Measurements from ENCODE around the gene ITCH. TPM values are rescaled to one million over a fixed set of nuclear protein-coding genes. Genes with fewer than 3 reads are reported as not detected.

ITCH gene
- total and polyA plus RNA-seq, 2 donors (not counting 3 experiments of a cell fraction or from before 2014, with no cell fraction given), result 6.4 to 57.4 TPM

DNA sequence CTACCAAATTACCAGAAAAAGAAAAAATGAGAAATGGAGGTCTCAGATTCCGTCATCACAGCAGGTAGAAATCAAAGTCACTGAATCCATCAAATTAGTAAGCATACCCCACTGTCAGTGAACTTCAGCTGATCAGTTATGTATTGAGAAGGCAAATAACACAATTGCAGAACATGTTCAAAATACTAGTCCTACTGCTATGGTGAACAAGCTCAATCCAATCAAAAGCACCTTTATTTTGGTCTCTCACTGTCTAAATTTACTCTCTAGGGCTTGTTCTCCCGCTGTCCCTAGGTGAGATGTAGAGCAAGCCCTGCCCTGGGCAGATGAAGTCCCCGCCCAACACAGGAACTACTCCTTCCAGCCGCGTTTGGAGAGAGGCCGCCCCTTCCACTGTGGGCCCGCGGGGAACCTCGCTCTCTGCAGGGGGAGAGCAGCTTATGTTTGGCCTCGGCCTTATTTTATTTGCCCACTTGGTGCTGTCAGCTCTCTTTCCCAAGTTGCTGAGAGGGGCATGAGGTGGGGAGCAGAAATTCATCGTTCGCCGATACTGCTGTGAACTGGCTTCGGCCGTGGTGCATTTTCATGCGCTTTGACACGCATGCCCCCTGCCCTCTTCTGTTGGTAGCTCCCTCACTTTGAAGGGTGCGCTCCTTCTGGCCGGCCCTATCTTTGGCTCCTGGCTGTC is 181.2 kb downstream of the ITCH start:
- Histone ChIP-seq H2AFZ (ENCODE audit: low read depth, low read length) (no peak overlapping the region), H3K36me3 (ENCODE audit: control insufficient read depth in 2 of 2, extremely low read depth in 1 of 2, insufficient read depth in 2 of 2, low read length in 2 of 2) (peaks cover 9 to 12% of the 10 kb centered on the region in 2 experiments), H3K27me3 (ENCODE audit: control insufficient read depth in 2 of 2, insufficient read depth in 2 of 2, low read length in 2 of 2) (no peaks in the 10 kb centered on the region), H3K9me1 (replicated peaks; ENCODE audit: control insufficient read depth, extremely low read depth, insufficient read depth, low read length) (no peaks in the 10 kb centered on the region), H3K9me3 (replicated peaks; ENCODE audit: control insufficient read depth, insufficient read depth, low read length) (no peaks in the 10 kb centered on the region), H3K9ac (replicated peaks; ENCODE audit: extremely low read depth, insufficient read depth, low read length) (no peak overlapping the region), H3K79me2 (ENCODE audit: control insufficient read depth, insufficient read depth, low read length) (no peaks in the 10 kb centered on the region), H4K20me1 (replicated peaks; ENCODE audit: control insufficient read depth, extremely low read depth, insufficient read depth, low read length) (no peaks in the 10 kb centered on the region), H3K4me3 (replicated peaks in 1 of 3; ENCODE audit: insufficient read depth in 1 of 3, low read depth in 1 of 3, low read length in 3 of 3) (no peak overlapping the region), H3K4me1 (ENCODE audit: control insufficient read depth, extremely low read depth, insufficient read depth, low read length) (no peaks in the 10 kb centered on the region), H3K4me2 (ENCODE audit: insufficient read depth, low read length) (no peak overlapping the region), H3K27ac (ENCODE audit: insufficient read depth, low read depth, low read length) (no peak overlapping the region)
- no peak for TF ChIP-seq POLR2A (IDR thresholded peaks at IDR 0.05; ENCODE audit: low read depth, low read length)
- no peak for TF ChIP-seq FOS (IDR thresholded peaks at IDR 0.05; ENCODE audit: borderline replicate concordance, insufficient read depth, low read length)
- no peak for TF ChIP-seq JUN (IDR thresholded peaks at IDR 0.05; ENCODE audit: borderline replicate concordance, insufficient read depth, insufficient read length, low read depth)
- TF ChIP-seq POLR2AphosphoS5 (IDR thresholded peaks at IDR 0.05; ENCODE audit: insufficient read depth, low read depth, low read length), result no peak
- no peak for TF ChIP-seq EZH2 (IDR thresholded peaks at IDR 0.05; ENCODE audit: borderline replicate concordance, low read depth, low read length, severe bottlenecking)
- TF ChIP-seq GATA2 (IDR thresholded peaks at IDR 0.05; ENCODE audit: insufficient read depth, insufficient read length, low read depth, low read length), result no peak
- no peak for TF ChIP-seq MYC (IDR thresholded peaks at IDR 0.05; ENCODE audit: low read depth, low read length)
- TF ChIP-seq, protein P1, sequence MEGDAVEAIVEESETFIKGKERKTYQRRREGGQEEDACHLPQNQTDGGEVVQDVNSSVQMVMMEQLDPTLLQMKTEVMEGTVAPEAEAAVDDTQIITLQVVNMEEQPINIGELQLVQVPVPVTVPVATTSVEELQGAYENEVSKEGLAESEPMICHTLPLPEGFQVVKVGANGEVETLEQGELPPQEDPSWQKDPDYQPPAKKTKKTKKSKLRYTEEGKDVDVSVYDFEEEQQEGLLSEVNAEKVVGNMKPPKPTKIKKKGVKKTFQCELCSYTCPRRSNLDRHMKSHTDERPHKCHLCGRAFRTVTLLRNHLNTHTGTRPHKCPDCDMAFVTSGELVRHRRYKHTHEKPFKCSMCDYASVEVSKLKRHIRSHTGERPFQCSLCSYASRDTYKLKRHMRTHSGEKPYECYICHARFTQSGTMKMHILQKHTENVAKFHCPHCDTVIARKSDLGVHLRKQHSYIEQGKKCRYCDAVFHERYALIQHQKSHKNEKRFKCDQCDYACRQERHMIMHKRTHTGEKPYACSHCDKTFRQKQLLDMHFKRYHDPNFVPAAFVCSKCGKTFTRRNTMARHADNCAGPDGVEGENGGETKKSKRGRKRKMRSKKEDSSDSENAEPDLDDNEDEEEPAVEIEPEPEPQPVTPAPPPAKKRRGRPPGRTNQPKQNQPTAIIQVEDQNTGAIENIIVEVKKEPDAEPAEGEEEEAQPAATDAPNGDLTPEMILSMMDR (IDR thresholded peaks at IDR 0.05; ENCODE audit: extremely low read depth in 1 of 2, insufficient read depth in 1 of 2, low read depth in 1 of 2, low read length in 2 of 2), result no peak
- TF ChIP-seq, protein P2, sequence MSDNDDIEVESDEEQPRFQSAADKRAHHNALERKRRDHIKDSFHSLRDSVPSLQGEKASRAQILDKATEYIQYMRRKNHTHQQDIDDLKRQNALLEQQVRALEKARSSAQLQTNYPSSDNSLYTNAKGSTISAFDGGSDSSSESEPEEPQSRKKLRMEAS (IDR thresholded peaks at IDR 0.05; ENCODE audit: insufficient read depth, insufficient read length), result no peak
- no peak for FAIRE-seq
- CTCF ChIA-PET, result interaction anchor here (0.6 to 1.4 kb wide), 6 partner anchors 10 to 232 kb away, joined by 3 to 4 read pairs (median 3); no protein-coding TSS in a partner anchor
- no peak for DNase-seq (ENCODE audit: low read depth, low spot score)
- intact Hi-C loops (cut with micrococcal nuclease) (no loop called here), dilution Hi-C loops (cut with MboI; ENCODE audit: extremely low pct_ligation_motif_present, low sequenced_read_pairs) (no loop called here)
- no TSS peak for BruUV-seq (replicated peaks)
- POLR2A ChIA-PET, result no interaction called here

Data from endothelial cell of umbilical vein (primary cell).